ENCODE results near the gene LGR4. TPM values are rescaled to one million over a fixed set of nuclear protein-coding genes. Genes with fewer than 3 reads are reported as not detected.

Gene LGR4
- total RNA-seq, 2 donors from 2014 or later, result 10.8 to 15.4 TPM

DNA sequence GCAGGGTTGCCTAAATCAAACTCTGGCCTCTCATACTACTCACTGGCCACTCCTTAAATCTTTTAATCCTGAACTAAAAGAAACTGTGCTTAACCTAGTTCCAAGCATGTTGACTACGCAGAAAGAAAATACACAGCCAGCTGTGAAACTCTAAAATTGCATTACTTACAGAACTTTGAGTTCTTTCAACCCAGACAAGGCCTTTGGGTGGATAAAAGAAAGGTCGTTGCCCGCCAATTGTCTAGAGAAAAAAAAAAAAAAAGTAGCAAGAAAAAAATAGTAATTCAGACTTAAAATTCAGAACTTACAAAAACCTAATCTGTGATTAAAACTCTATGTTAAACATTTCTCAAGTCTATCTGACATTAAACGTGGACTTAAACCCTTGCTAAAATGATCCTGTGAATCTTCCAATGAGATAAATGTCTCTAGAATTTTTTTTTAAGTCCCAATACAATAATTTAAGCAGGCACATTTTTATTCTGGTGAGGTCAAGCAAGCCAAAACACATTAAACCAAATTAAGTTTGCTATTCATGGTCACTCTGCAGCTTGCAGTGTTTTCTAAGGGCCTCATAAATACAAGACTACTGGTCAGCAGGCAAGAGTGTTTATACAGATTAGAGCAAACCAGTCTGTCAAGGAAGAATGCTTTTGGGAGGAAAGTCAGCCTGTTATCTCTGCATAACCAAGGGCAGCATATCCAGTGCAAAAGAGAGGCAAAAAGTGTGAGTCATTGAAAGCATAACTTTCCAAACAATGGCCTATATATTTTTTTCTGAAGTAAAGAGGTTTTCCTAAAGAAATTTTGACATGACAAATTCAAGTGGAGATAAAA lies 80.1 kb downstream of the LGR4 start:
- intact Hi-C loops (cut with DNase I), result no loop called here
- DNase-seq (ENCODE audit: low spot score), result no peak

DNA sequence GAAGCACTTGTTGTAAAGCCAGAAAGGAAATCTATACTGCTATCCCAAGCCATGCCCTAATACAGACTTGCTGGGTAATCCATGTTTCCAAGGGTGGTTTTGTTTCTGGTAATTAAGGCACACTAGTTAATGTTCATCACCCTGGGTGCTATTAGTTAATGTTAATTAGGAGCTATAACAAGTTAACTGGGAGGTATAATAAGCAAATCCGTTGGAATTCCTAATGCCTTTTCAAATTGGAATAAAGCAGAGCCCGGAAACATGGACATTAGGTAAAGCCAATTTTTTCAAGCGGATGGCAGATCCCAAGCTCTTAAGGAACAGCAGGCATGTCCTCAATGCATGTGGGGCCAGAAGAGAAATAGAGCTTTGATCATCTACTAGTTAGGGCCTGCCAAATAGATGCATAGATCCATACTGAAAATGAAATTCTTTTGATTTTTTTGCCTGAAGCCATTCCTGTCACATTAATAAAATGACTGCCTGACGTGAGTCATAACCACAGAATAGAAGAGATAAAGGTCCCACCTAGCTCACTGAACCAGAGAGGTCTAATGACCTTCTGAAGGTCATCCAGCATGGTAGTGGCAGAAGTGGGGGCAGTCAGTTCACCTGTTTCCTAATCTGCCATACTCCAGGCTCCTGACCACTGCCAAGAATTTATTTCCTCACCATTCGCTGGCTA lies 81.1 kb downstream of the LGR4 start:
- DNase-seq (ENCODE audit: low spot score), result no peak
- intact Hi-C loops (cut with DNase I), result no loop called here

GRCh38 chr11:27390318-27391295 lies 82.0 kb downstream of the LGR4 start:
- intact Hi-C loops (cut with DNase I), result no loop called here
- no peak for DNase-seq (ENCODE audit: low spot score)

GRCh38 chr11:27388869-27389268 lies 83.7 kb downstream of the LGR4 start:
- intact Hi-C loops (cut with DNase I), result no loop called here
- no peak for DNase-seq (ENCODE audit: low spot score)

DNA sequence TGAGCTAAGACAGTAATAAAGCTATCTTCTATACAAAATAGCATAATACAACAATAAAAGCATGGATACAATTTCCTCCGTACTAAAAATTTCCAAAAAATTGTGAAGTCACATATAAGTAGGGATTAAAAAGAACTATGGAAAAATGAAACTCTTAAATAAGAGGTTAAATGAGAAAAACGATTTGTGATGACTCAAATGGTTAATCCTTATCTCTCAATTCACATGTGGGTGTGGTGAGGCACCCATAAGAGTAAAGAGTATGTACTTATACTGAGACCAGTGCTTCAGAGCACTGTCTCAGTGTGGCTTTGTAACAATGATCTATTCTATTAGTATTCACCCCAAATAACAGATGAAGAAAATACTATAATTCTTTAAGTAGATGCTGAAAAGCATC lies 84.6 kb downstream of the LGR4 start:
- no peak for DNase-seq (ENCODE audit: low spot score)
- intact Hi-C loops (cut with DNase I), result no loop called here

DNA sequence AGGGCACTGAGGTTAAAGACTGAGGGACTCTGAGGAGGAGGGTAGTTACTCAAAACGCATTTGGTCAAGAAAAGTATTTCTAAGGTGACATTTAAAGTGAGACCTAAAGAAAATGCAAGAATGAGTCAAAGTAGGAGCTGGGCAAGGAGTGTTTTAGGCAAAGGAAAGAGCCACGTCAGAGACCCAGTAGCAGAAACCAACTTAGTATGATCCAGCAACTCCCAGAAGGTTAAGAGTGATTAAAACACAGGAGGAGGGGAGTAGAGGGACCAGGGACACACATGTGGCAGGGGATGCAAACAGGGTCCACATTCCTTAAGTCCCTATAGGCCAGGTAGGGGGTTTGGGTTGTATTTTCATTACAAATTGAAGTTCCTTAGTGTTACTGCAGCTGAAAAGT lies 85.2 kb downstream of the LGR4 start:
- intact Hi-C loops (cut with DNase I), result no loop called here

DNA sequence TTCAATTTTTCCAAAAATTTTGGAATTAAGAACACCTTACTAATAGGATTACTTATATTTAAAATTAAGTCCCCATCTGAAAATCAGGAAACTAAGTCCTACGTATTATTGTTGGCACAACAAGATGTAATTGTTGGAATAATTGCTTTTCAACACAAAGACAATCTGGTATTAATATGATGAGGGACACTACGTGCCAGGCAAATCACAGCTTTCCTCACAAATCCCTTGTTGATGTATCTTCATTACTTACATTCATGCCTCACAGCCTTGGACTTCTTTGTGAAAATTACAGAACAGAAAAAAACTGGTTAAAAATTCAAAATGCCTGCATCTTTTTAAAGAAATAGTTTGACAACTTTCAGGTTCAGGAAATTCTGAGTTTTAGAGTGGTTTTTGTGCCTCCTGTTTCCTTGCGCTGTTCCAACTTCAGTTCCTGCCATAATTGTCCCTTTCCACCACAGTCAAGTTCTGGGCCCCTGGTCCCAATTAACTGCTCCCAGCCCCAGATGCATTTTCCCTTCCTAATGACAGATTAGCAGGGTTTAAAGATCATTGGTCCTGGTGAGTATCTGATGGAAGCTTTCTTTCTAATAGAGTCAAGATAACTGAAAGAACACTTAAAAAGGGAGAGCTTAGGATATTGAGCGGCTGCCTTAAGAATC lies 86.3 kb downstream of the LGR4 start:
- intact Hi-C loops (cut with DNase I), result no loop called here

More for the DNA sequence above, 85.2 kb downstream of the LGR4 start:
- DNase-seq (ENCODE audit: low spot score), result no peak

GRCh38 chr11:27385245-27385644 lies 87.3 kb downstream of the LGR4 start:
- no peak for DNase-seq (ENCODE audit: low spot score)
- intact Hi-C loops (cut with DNase I), result no loop called here

More for the DNA sequence above, 86.3 kb downstream of the LGR4 start:
- no peak for DNase-seq (ENCODE audit: low spot score)

DNA sequence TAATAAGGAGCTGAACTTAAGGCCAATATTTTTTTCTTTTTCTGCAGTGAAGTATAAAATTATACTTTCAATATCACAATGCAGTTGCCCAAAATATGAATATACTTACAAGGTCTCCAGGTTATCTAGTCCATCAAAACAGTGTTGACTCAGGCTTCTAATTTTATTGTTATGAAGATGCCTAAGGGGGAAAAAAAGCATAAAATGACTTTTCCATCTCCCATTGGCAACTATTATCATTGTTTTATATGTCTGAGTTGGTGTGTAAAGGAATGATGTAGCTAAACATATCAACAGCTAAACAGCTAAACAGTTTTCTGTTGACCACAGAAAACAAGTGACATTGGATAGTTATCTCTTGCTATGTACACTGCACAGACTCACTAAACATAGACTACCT lies 88.4 kb downstream of the LGR4 start:
- intact Hi-C loops (cut with DNase I), result no loop called here
- DNase-seq (ENCODE audit: low spot score), result no peak

- DNase-seq (ENCODE audit: low spot score), result no peak
- intact Hi-C loops (cut with DNase I), result no loop called here
Measured at GRCh38 chr11:27383645-27384044, 88.9 kb downstream of the LGR4 start.

- no peak for DNase-seq (ENCODE audit: low spot score)
- intact Hi-C loops (cut with DNase I), result no loop called here
Measured at GRCh38 chr11:27381238-27381666, 91.3 kb downstream of the LGR4 start.

DNA sequence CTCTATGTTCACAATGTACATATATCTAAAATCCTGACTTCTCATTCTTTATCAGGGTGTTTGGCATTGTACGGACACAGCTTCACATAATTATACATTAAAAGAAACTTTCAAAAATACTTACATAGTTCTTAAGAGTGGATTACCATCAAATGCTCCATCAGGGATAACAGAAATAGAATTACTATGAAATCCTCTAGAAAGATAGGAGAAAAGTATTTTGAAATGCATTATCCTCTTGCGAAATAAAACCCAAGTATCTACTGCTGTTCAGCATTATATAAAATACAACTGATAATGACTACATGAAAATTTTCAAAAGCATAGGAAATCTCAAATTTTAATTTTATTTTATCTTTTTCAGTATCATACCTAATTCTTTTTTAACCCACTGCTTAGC lies 91.8 kb downstream of the LGR4 start:
- DNase-seq (ENCODE audit: low spot score), result no peak
- intact Hi-C loops (cut with DNase I), result no loop called here

DNA sequence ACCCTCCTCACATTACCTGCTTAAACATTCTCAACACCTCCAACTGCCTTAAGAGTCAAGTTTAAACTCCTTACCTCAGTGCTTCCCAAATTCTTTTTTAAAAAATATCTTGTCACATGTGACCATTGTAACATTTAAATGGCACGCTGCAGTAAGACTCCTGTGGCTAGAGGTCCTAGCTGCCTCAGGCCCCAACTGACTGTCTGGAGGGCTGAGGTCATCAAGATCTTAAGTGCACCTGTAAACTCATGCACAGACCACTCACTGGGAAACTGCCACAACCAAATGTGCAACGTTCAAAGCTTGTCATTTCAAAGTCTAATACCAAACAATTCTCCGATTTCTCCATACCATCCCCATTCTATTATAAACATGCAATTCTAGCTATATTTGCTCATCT lies 93.1 kb downstream of the LGR4 start:
- DNase-seq (ENCODE audit: low spot score), result no peak
- intact Hi-C loops (cut with DNase I), result no loop called here

DNA sequence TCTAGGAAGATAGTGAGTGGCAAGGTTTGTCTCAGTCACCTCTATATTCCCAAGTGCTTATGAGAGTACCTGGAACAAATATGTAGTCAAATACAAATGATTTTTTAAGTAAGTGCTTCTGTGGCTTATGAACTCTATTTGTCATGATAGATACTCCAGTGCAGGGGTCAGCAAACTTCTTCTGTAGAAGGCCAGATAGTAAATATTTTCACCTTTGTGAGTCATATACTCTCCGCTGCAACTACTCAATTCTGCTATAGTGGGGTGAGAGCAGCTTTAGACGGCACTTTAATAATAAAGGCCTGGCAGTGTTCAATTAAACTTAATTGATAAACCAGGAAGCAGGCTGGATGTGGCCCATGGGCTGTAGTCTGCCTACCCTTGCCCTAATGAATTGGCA lies 97.2 kb downstream of the LGR4 start:
- no peak for DNase-seq (ENCODE audit: low spot score)
- intact Hi-C loops (cut with DNase I), result no loop called here

GRCh38 chr11:27373856-27374602 lies 98.6 kb downstream of the LGR4 start:
- DNase-seq (ENCODE audit: low spot score), result no peak
- intact Hi-C loops (cut with DNase I), result no loop called here

DNA sequence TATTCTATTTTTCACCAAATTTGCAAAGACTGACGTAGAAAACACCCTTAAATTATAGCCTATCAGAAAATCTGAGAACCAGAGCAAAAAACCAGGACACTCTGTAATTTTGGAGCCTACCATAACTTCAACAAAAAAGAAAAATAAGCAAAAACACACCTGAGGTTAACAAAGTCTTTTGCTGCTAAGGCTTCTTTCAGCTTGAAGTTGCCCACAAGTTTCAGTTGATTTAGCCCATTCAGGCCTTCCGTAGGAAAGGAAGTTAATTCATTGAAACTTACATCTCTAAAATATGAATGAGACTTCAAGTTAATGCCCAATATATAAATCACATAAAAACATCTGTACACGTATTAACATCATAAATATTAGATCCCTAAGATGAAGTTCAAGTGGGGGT lies 99.2 kb downstream of the LGR4 start:
- intact Hi-C loops (cut with DNase I), result no loop called here
- DNase-seq (ENCODE audit: low spot score), result no peak

- intact Hi-C loops (cut with DNase I), result no loop called here
- no peak for DNase-seq (ENCODE audit: low spot score)
Measured at GRCh38 chr11:27372164-27372563, 100.4 kb downstream of the LGR4 start.

GRCh38 chr11:27371489-27371888 lies 101.1 kb downstream of the LGR4 start:
- DNase-seq (ENCODE audit: low spot score), result no peak
- intact Hi-C loops (cut with DNase I), result no loop called here

- intact Hi-C loops (cut with DNase I), result no loop called here
- no peak for DNase-seq (ENCODE audit: low spot score)
Measured at GRCh38 chr11:27370374-27370773, 102.2 kb downstream of the LGR4 start.

All from posterior vena cava (tissue), 2 donors.